Measurements from ENCODE around the gene KCNJ9. TPM values are rescaled to one million over a fixed set of nuclear protein-coding genes. Genes with fewer than 3 reads are reported as not detected.

KCNJ9 gene
- polyA plus RNA-seq, 1 donor from 2014 or later, result 8.0 TPM

GRCh38 chr1:160101717-160102522 is 20.6 kb downstream of the KCNJ9 start:
- Histone ChIP-seq H3F3A (ENCODE audit: insufficient read depth, low read length, poor library complexity, severe bottlenecking) (no peaks in the 10 kb centered on the region), H3K9ac (ENCODE audit: low read length) (no peak overlapping the region), H2AFZ (ENCODE audit: low read depth, low read length) (no peak overlapping the region), H3K4me3 (ENCODE audit: low read length) (no peak overlapping the region), H3K9me2 (ENCODE audit: insufficient read depth, low read length) (no peaks in the 10 kb centered on the region), H3K4me2 (ENCODE audit: low read length) (no peak overlapping the region), H4K20me1 (ENCODE audit: insufficient read depth) (no peaks in the 10 kb centered on the region), H3K79me2 (replicated peaks; ENCODE audit: insufficient read depth, low read length) (no peaks in the 10 kb centered on the region), H3K27me3 (ENCODE audit: insufficient read depth, low read depth, low read length) (no peaks in the 10 kb centered on the region), H3K27ac (ENCODE audit: low read length) (no peak overlapping the region), H3K9me3 (ENCODE audit: low read length) (no peaks in the 10 kb centered on the region), H3K36me3 (ENCODE audit: insufficient read depth, low read length) (no peaks in the 10 kb centered on the region)
- TF ChIP-seq CTCF (IDR thresholded peaks at IDR 0.05; ENCODE audit: poor library complexity, severe bottlenecking), result no peak
- TF ChIP-seq MXI1 (conservative IDR thresholded peaks at IDR 0.05; ENCODE audit: poor library complexity, severe bottlenecking), result no peak
- TF ChIP-seq, protein P1, sequence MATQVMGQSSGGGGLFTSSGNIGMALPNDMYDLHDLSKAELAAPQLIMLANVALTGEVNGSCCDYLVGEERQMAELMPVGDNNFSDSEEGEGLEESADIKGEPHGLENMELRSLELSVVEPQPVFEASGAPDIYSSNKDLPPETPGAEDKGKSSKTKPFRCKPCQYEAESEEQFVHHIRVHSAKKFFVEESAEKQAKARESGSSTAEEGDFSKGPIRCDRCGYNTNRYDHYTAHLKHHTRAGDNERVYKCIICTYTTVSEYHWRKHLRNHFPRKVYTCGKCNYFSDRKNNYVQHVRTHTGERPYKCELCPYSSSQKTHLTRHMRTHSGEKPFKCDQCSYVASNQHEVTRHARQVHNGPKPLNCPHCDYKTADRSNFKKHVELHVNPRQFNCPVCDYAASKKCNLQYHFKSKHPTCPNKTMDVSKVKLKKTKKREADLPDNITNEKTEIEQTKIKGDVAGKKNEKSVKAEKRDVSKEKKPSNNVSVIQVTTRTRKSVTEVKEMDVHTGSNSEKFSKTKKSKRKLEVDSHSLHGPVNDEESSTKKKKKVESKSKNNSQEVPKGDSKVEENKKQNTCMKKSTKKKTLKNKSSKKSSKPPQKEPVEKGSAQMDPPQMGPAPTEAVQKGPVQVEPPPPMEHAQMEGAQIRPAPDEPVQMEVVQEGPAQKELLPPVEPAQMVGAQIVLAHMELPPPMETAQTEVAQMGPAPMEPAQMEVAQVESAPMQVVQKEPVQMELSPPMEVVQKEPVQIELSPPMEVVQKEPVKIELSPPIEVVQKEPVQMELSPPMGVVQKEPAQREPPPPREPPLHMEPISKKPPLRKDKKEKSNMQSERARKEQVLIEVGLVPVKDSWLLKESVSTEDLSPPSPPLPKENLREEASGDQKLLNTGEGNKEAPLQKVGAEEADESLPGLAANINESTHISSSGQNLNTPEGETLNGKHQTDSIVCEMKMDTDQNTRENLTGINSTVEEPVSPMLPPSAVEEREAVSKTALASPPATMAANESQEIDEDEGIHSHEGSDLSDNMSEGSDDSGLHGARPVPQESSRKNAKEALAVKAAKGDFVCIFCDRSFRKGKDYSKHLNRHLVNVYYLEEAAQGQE (IDR thresholded peaks at IDR 0.05; ENCODE audit: borderline replicate concordance), result no peak
- TF ChIP-seq EP300 (conservative IDR thresholded peaks at IDR 0.05; ENCODE audit: poor library complexity, severe bottlenecking), result peak; percentile 14
- no peak for TF ChIP-seq TAF1 (IDR thresholded peaks at IDR 0.05; ENCODE audit: low read depth)

DNA sequence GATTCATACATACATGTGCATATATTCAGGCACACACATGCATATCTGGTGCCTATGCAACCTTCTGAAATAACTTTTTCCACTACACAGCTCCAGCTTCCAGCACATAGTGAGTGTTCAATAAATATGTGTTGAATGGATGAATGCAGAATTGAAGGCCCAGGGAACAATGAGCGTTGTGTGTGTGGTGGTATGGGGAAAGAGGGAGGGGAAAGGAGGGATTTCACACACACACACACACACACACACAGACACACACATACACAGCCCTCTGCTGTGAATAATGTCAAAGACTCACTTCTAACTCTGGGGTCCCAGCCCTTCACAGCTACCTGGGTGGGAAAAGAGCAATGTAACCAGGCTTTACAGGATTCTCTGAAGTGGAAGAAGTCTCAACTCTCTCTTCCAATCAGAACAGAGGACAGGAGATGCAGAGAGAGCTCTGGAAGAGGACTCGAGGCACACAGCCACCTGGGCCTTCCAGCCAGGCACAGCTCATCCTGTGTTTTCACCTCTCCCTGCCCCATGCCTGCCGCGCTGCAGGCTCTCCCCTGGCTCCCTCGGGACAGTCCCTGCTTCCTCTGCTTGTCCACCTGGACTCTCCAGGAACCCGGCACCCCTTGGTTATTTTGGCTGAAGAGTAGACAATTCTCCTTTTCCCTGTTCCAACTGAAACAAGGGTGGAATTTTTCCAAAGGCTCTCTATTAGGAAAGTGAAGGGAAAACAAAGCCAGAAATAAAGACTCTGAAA is 22.5 kb downstream of the KCNJ9 start:
- H3K9ac ChIP-seq (ENCODE audit: low read length), result no peak overlapping the region
- H2AFZ ChIP-seq (ENCODE audit: low read depth, low read length), result no peak overlapping the region
- no peaks in the 10 kb centered on the region for H3K79me2 ChIP-seq (replicated peaks; ENCODE audit: insufficient read depth, low read length)
- no peak overlapping the region for H3K27ac ChIP-seq (ENCODE audit: low read length)
- no peak overlapping the region for H3K4me2 ChIP-seq (ENCODE audit: low read length)
- TF ChIP-seq CTCF (IDR thresholded peaks at IDR 0.05; ENCODE audit: poor library complexity, severe bottlenecking) (no peak), SMC3 (conservative IDR thresholded peaks at IDR 0.05; ENCODE audit: poor library complexity) (no peak), POLR2AphosphoS5 (IDR thresholded peaks at IDR 0.05) (no peak), TAF1 (IDR thresholded peaks at IDR 0.05; ENCODE audit: low read depth) (no peak), EP300 (conservative IDR thresholded peaks at IDR 0.05; ENCODE audit: poor library complexity, severe bottlenecking) (no peak), RAD21 (conservative IDR thresholded peaks at IDR 0.05) (no peak), MXI1 (conservative IDR thresholded peaks at IDR 0.05; ENCODE audit: poor library complexity, severe bottlenecking) (no peak), EZH2 (IDR thresholded peaks at IDR 0.05; ENCODE audit: borderline replicate concordance, insufficient read depth, low read length, poor library complexity, severe bottlenecking) (no peak)
- TF ChIP-seq, protein P1 (IDR thresholded peaks at IDR 0.05; ENCODE audit: borderline replicate concordance), result no peak
- H4K20me1 ChIP-seq (ENCODE audit: insufficient read depth), result no peaks in the 10 kb centered on the region
- no peak overlapping the region for H3K4me3 ChIP-seq (ENCODE audit: low read length)
- H3K9me3 ChIP-seq (ENCODE audit: low read length), result no peaks in the 10 kb centered on the region
- no peaks in the 10 kb centered on the region for H3K27me3 ChIP-seq (ENCODE audit: insufficient read depth, low read depth, low read length)
- H3K9me2 ChIP-seq (ENCODE audit: insufficient read depth, low read length), result no peaks in the 10 kb centered on the region
- H3K36me3 ChIP-seq (ENCODE audit: insufficient read depth, low read length), result no peaks in the 10 kb centered on the region
- H3F3A ChIP-seq (ENCODE audit: insufficient read depth, low read length, poor library complexity, severe bottlenecking), result no peaks in the 10 kb centered on the region

All from neural cell (in vitro differentiated cells).